Liver (tissue), 9 donors: ENCODE measurements around the gene CIAO3. TPM values are rescaled to one million over a fixed set of nuclear protein-coding genes. Genes with fewer than 3 reads are reported as not detected.

Source experiments
- DNase-seq: peaks from one replicate; pipeline ENCODE4 v3.0.0-alpha.2; 2017; ENCODE audit warnings: low spot score
- H3K27ac ChIP-seq, 2 donors: one replicate each; pipeline ENCODE4 v1.7.0; 2013; ENCODE audit warnings: inconsistent platforms in 2 of 2, low read length in 2 of 2, control low read depth in 1 of 2, low read depth in 1 of 2, mild to moderate bottlenecking in 1 of 2
- H3K27me3 ChIP-seq, 4 donors: one replicate each; pipeline versions ENCODE4 v1.6.1 to v1.7.0; 2013; ENCODE audit warnings: low read length in 3 of 4, inconsistent platforms in 1 of 4, mild to moderate bottlenecking in 1 of 4, moderate library complexity in 1 of 4; ENCODE audit not compliant: control insufficient read depth in 4 of 4, insufficient read depth in 4 of 4
- H3K36me3 ChIP-seq, 4 donors: one replicate each; pipeline versions ENCODE4 v1.6.1 to v1.7.0; 2013; ENCODE audit warnings: low read length in 3 of 4, mild to moderate bottlenecking in 3 of 4, low read depth in 1 of 4, moderate library complexity in 1 of 4; ENCODE audit not compliant: control insufficient read depth in 4 of 4, insufficient read depth in 3 of 4
- H3K4me1 ChIP-seq, 4 donors: one replicate each; pipeline versions ENCODE4 v1.6.1 to v1.7.0; 2013; ENCODE audit warnings: low read length in 3 of 4, mild to moderate bottlenecking in 3 of 4, moderate library complexity in 1 of 4; ENCODE audit not compliant: control insufficient read depth in 4 of 4, insufficient read depth in 4 of 4
- H3K4me3 ChIP-seq, 3 donors: one replicate each; pipeline versions ENCODE4 v1.6.1 to v1.7.0; 2013; ENCODE audit warnings: low read length in 3 of 3, control low read depth in 1 of 3, low read depth in 1 of 3, mild to moderate bottlenecking in 1 of 3
- H3K9ac ChIP-seq, 2 donors: one replicate each; pipeline ENCODE4 v1.7.0; 2013; ENCODE audit warnings: low read length in 2 of 2, mild to moderate bottlenecking in 2 of 2, moderate library complexity in 2 of 2, control low read depth in 1 of 2, low read depth in 1 of 2
- H3K9me3 ChIP-seq, 4 donors: one replicate each; pipeline versions ENCODE4 v1.6.1 to v1.7.0; 2013; ENCODE audit warnings: low read length in 3 of 4; ENCODE audit not compliant: control insufficient read depth in 4 of 4
- EGR1 ChIP-seq, 2 donors: IDR thresholded peaks; 2 replicates each; pipeline ENCODE4 v1.6.1; 2016 to 2018; ENCODE audit warnings: antibody characterized with exemption in 2 of 2, low read depth in 2 of 2
- FOXA1 ChIP-seq: IDR thresholded peaks from 2 replicates; pipeline ENCODE4 v1.6.1; 2016; ENCODE audit warnings: antibody characterized with exemption
- FOXA2 ChIP-seq: IDR thresholded peaks from 2 replicates; pipeline ENCODE4 v1.6.1; 2016; ENCODE audit warnings: antibody characterized with exemption
- GABPA ChIP-seq, 2 donors: IDR thresholded peaks in 1 of 2; conservative IDR thresholded peaks in 1 of 2; 2 replicates each; pipeline ENCODE4 v1.6.1; 2016; ENCODE audit warnings: antibody characterized with exemption in 2 of 2, mild to moderate bottlenecking in 1 of 2, moderate library complexity in 1 of 2
- HNF4A ChIP-seq, 2 donors: conservative IDR thresholded peaks; 2 replicates each; pipeline ENCODE4 v1.6.1; 2016; ENCODE audit warnings: antibody characterized with exemption in 2 of 2, mild to moderate bottlenecking in 2 of 2
- HNF4G ChIP-seq: IDR thresholded peaks from 2 replicates; pipeline ENCODE4 v1.6.1; 2016; ENCODE audit warnings: antibody characterized with exemption
- JUND ChIP-seq, 2 donors: IDR thresholded peaks; 2 replicates each; pipeline ENCODE4 v1.6.1; 2016; ENCODE audit warnings: antibody characterized with exemption in 2 of 2
- NR2F2 ChIP-seq: IDR thresholded peaks from 2 replicates; pipeline ENCODE4 v1.6.1; 2016; ENCODE audit warnings: antibody characterized with exemption
- RAD21 ChIP-seq, 2 donors: IDR thresholded peaks; 2 replicates each; pipeline ENCODE4 v1.6.1; 2016; ENCODE audit warnings: antibody characterized with exemption in 2 of 2, mild to moderate bottlenecking in 2 of 2
- RXRA ChIP-seq, 2 donors: IDR thresholded peaks; 2 replicates each; pipeline ENCODE4 v1.6.1; 2017 to 2018; ENCODE audit warnings: antibody characterized with exemption in 2 of 2, mild to moderate bottlenecking in 1 of 2
- SP1 ChIP-seq: IDR thresholded peaks from 2 replicates; pipeline ENCODE4 v1.6.1; 2018; ENCODE audit warnings: antibody characterized with exemption, mild to moderate bottlenecking
- TAF1 ChIP-seq: conservative IDR thresholded peaks from 2 replicates; pipeline ENCODE4 v1.6.1; 2016; ENCODE audit warnings: antibody characterized with exemption, mild to moderate bottlenecking
- WGBS: extraction: QIAGEN DNeasy Blood & Tissue Kit; methylation state at CpG from one replicate; pipeline ENCODE4 v1.1.7; 2013; 5-methylcytosine and 5-hydroxymethylcytosine counted together
- polyA plus RNA-seq, 2 donors: library from polyadenylated mRNA; stranded (reverse) in 1 of 2; unstranded in 1 of 2; fragments of 200-250 nt in 1 of 2; fragments of >200 nt in 1 of 2; fragmentation: Nextera tagmentation in 1 of 2; extraction: Ambion mirVana in 1 of 2; gene quantifications; one replicate each; pipeline versions ENCODE4 v1.2.1 to v1.2.3, GENCODE V29; 2013 to 2015
- total RNA-seq, 2 donors: library from RNA; depleted of rRNA; stranded (reverse); fragments of >200 nt; gene quantifications; one replicate each; pipeline ENCODE4 v1.2.3, GENCODE V29; 2014
- TF ChIP-seq, protein P1 (sequence below): fragments of 150-350 bp; IDR thresholded peaks from 2 replicates; pipeline ENCODE4 v1.5.1; 2017; ENCODE audit warnings: improper control_type of control experiment, low read depth, low read length; ENCODE audit not compliant: missing input control
- TF ChIP-seq, protein P2 (sequence below): IDR thresholded peaks from 2 replicates; pipeline ENCODE4 v1.6.1; 2016; ENCODE audit warnings: antibody characterized with exemption, mild to moderate bottlenecking
- TF ChIP-seq, protein P3 (sequence below): IDR thresholded peaks from 2 replicates; pipeline ENCODE4 v1.6.1; 2016; ENCODE audit warnings: antibody characterized with exemption
- donor health status: healthy.
- donor health status: healthy.
- donor health status: healthy.
- donor health status: healthy.
- donor health status: healthy.

The CIAO3 gene
- total and polyA plus RNA-seq, 4 donors = 13.2 to 24.3 (median 16.5) TPM

DNA sequence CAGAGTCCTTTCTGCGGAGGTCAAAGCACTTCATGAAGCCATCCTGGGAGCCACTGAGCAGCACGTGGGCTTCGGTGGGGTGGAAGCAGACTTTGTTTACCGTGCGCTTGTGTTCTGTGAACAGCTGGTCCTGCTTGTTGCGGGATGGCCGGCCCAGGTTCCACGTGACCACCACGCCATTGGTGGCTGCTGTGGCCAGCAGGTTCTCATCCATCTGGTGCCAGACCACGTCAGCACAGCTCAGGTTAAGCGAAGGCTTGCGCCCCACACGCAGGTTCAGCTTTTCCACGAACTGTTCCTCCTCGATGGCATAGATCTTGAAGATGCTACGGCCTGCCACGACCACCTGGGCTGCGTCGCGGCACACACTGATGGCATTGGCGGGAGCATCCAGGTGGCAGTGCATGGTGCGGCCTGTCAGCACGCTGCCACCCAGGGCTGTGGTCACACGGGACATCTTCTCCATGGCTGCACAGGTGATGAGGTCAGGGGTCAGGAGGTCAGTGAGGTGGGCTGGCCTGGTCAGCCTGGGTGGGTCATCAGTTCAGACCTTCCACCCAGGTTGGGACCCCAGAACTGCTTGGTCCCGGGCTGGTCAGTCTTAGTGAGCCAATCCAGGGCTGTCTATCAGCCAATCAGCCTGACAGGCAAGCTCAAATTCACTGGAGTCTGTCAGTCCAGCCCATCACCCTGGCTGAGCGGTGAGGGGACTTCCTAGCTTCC is 51.5 kb downstream of the CIAO3 start:
- Histone ChIP-seq H3K36me3 (peaks cover 0 to 7% (median 0%) of the 10 kb centered on the region in 4 donors), H3K9me3 (no peaks in the 10 kb centered on the region), H3K9ac (peak overlapping the region; percentile 69 to 87), H3K27me3 (peaks cover 0 to 4% (median 1%) of the 10 kb centered on the region in 4 donors), H3K27ac (peak overlapping the region in 1 of 2 donors; percentile 71), H3K4me1 (peaks cover 16 to 34% (median 26%) of the 10 kb centered on the region in 4 donors), H3K4me3 (peak overlapping the region; percentile 73 to 98 (median 93))
- no peak for DNase-seq
- WGBS = 84% methylated on average over 26 of the region's 26 CpGs
- TF ChIP-seq, protein P1, sequence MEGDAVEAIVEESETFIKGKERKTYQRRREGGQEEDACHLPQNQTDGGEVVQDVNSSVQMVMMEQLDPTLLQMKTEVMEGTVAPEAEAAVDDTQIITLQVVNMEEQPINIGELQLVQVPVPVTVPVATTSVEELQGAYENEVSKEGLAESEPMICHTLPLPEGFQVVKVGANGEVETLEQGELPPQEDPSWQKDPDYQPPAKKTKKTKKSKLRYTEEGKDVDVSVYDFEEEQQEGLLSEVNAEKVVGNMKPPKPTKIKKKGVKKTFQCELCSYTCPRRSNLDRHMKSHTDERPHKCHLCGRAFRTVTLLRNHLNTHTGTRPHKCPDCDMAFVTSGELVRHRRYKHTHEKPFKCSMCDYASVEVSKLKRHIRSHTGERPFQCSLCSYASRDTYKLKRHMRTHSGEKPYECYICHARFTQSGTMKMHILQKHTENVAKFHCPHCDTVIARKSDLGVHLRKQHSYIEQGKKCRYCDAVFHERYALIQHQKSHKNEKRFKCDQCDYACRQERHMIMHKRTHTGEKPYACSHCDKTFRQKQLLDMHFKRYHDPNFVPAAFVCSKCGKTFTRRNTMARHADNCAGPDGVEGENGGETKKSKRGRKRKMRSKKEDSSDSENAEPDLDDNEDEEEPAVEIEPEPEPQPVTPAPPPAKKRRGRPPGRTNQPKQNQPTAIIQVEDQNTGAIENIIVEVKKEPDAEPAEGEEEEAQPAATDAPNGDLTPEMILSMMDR = no peak
- TF ChIP-seq RXRA (IDR thresholded peaks at IDR 0.05) (no peak), FOXA1 (no peak), GABPA (IDR thresholded peaks at IDR 0.05 in 1 of 2, conservative IDR thresholded peaks at IDR 0.05 in 1 of 2) (no peak), TAF1 (no peak), EGR1 (IDR thresholded peaks at IDR 0.05; ENCODE audit: low read depth in 2 of 2) (no peak), HNF4A (conservative IDR thresholded peaks at IDR 0.05) (no peak), SP1 (no peak), FOXA2 (no peak)

DNA sequence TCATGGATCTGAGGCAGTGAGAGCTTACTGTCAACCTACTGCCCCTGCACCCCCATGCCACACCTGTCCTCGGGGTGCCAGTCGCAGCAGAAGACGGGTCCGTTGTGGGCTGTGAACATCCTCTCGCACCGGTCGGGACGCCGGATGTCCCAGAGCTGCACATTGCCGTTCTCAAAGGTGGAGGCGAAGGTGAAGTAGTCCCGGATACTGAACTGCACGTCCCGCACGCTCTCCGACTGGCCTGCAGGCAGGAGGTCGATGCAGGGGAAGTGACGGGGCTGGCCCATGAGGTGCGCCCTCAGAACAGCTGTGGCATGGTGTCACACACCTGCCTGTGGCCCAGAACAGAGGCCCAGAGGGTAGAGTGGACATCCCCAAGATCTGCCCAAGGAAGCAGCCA is 53.3 kb downstream of the CIAO3 start:
- H3K9me3 ChIP-seq = no peaks in the 10 kb centered on the region
- peaks cover 25 to 44% (median 35%) of the 10 kb centered on the region in 4 donors for H3K4me1 ChIP-seq
- no peak overlapping the region for H3K27ac ChIP-seq
- H3K27me3 ChIP-seq = peaks cover 0 to 4% (median 1%) of the 10 kb centered on the region in 4 donors
- 98% methylated on average over 19 of the region's 19 CpGs for WGBS
- TF ChIP-seq, protein P2, sequence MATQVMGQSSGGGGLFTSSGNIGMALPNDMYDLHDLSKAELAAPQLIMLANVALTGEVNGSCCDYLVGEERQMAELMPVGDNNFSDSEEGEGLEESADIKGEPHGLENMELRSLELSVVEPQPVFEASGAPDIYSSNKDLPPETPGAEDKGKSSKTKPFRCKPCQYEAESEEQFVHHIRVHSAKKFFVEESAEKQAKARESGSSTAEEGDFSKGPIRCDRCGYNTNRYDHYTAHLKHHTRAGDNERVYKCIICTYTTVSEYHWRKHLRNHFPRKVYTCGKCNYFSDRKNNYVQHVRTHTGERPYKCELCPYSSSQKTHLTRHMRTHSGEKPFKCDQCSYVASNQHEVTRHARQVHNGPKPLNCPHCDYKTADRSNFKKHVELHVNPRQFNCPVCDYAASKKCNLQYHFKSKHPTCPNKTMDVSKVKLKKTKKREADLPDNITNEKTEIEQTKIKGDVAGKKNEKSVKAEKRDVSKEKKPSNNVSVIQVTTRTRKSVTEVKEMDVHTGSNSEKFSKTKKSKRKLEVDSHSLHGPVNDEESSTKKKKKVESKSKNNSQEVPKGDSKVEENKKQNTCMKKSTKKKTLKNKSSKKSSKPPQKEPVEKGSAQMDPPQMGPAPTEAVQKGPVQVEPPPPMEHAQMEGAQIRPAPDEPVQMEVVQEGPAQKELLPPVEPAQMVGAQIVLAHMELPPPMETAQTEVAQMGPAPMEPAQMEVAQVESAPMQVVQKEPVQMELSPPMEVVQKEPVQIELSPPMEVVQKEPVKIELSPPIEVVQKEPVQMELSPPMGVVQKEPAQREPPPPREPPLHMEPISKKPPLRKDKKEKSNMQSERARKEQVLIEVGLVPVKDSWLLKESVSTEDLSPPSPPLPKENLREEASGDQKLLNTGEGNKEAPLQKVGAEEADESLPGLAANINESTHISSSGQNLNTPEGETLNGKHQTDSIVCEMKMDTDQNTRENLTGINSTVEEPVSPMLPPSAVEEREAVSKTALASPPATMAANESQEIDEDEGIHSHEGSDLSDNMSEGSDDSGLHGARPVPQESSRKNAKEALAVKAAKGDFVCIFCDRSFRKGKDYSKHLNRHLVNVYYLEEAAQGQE = no peak
- no peak for TF ChIP-seq JUND (IDR thresholded peaks at IDR 0.05)
- TF ChIP-seq, protein P3, sequence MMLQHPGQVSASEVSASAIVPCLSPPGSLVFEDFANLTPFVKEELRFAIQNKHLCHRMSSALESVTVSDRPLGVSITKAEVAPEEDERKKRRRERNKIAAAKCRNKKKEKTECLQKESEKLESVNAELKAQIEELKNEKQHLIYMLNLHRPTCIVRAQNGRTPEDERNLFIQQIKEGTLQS = no peak
- TF ChIP-seq RXRA (IDR thresholded peaks at IDR 0.05) = no peak
- no peak for TF ChIP-seq HNF4A (conservative IDR thresholded peaks at IDR 0.05)
- TF ChIP-seq NR2F2 = no peak
- TF ChIP-seq HNF4G = no peak
- no peak for TF ChIP-seq RAD21 (IDR thresholded peaks at IDR 0.05)
- no peak overlapping the region for H3K9ac ChIP-seq
- peaks cover 0 to 10% (median under 1%) of the 10 kb centered on the region in 4 donors for H3K36me3 ChIP-seq
- DNase-seq = no peak
- no peak overlapping the region for H3K4me3 ChIP-seq
